B cell (primary cell): Measurements from ENCODE around the gene CPNE1. TPM values are rescaled to one million over a fixed set of nuclear protein-coding genes. Genes with fewer than 3 reads are reported as not detected.
"Not testable (repeated sequence)": the region's sequence is repeated elsewhere in the genome, so short reads cannot be mapped to it uniquely, and the experiment has no call there.

Experiments used
- ATAC-seq: fragments of 200-7000 bp; cut with Tn5 transposase; one replicate; pipeline ENCODE4 v1.10.0; 2021; ENCODE audit warnings: low read depth, mild to moderate bottlenecking, moderate number of reproducible peaks, moderate library complexity
- CTCF ChIA-PET: fragments of 350-600 bp; sonication (Branson Sonifier 250); formaldehyde crosslinking; loops from one replicate; lab custom pipeline; 2021; ENCODE audit warnings: antibody characterized with exemption, inconsistent platforms; lab: Charles Lee
- POLR2A ChIA-PET: fragments of 350-600 bp; sonication (Branson Sonifier 250); formaldehyde crosslinking; loops from one replicate; lab custom pipeline; 2021; ENCODE audit warnings: antibody characterized with exemption; lab: Charles Lee
- DNase-seq: peaks from one replicate; pipeline ENCODE4 v3.0.0; 2013
- H2AFZ ChIP-seq: 2 replicates; pipeline ENCODE4 v1.6.1; 2012; ENCODE audit warnings: mild to moderate bottlenecking, low read depth, low read length; ENCODE audit not compliant: insufficient read depth, poor library complexity, severe bottlenecking
- H3K27ac ChIP-seq, 2 donors: 1 replicate in 1 of 2; 2 replicates in 1 of 2; pipeline ENCODE4 v1.5.1; 2012 to 2013; ENCODE audit warnings: low read length in 2 of 2, mild to moderate bottlenecking in 2 of 2, moderate library complexity in 1 of 2
- H3K27me3 ChIP-seq, 4 experiments: fragments of 200-600 bp in 1 of 4; sonication (generic) in 1 of 4; replicated peaks in 1 of 4; 1 replicate in 2 of 4; 2 replicates in 2 of 4; pipeline versions ENCODE4 v1.6.1 to v1.7.0; 2013 to 2016; ENCODE audit warnings: low read length in 3 of 4, mild to moderate bottlenecking in 2 of 4, mixed read lengths in 1 of 4, moderate library complexity in 1 of 4; ENCODE audit not compliant: insufficient read depth in 4 of 4, control insufficient read depth in 3 of 4; ENCODE audit errors: control extremely low read depth in 1 of 4
- H3K36me3 ChIP-seq, 2 experiments: replicated peaks in 1 of 2; 1 replicate in 1 of 2; 2 replicates in 1 of 2; pipeline versions ENCODE4 v1.6.1 to v1.7.1; 2013; ENCODE audit warnings: low read length in 1 of 2; ENCODE audit not compliant: insufficient read depth in 2 of 2, control insufficient read depth in 1 of 2; ENCODE audit errors: control extremely low read depth in 1 of 2, extremely low read depth in 1 of 2
- H3K4me1 ChIP-seq, 2 donors: fragments of 200-600 bp in 1 of 2; sonication (generic) in 1 of 2; 1 replicate in 1 of 2; 2 replicates in 1 of 2; pipeline versions ENCODE4 v1.5.1 to v1.6.1; 2013 to 2017; ENCODE audit warnings: low read length in 2 of 2; ENCODE audit not compliant: control insufficient read depth in 2 of 2, insufficient read depth in 2 of 2
- H3K4me2 ChIP-seq: replicated peaks from 2 replicates; pipeline ENCODE3; 2012; ENCODE audit warnings: mild to moderate bottlenecking, low read depth, low read length; ENCODE audit not compliant: poor library complexity, severe bottlenecking
- H3K4me3 ChIP-seq, 5 experiments: fragments of 200-600 bp in 1 of 5; sonication (generic) in 1 of 5; 1 replicate in 3 of 5; 2 replicates in 2 of 5; pipeline versions ENCODE4 v1.5.1 to v1.7.0; 2011 to 2016; ENCODE audit warnings: low read length in 4 of 5, mild to moderate bottlenecking in 4 of 5, low read depth in 2 of 5, control low read depth in 1 of 5, moderate library complexity in 1 of 5; ENCODE audit not compliant: insufficient read depth in 1 of 5; ENCODE audit errors: control extremely low read depth in 1 of 5, extremely low read depth in 1 of 5
- H3K79me2 ChIP-seq: fragments of 200-600 bp; sonication (generic); one replicate; pipeline ENCODE4 v1.6.0; 2016; ENCODE audit warnings: low read length; ENCODE audit not compliant: control insufficient read depth, insufficient read depth
- H3K9ac ChIP-seq: fragments of 200-600 bp; sonication (generic); 2 replicates; pipeline ENCODE4 v1.6.1; 2017; ENCODE audit warnings: mild to moderate bottlenecking, low read length, moderate library complexity
- H3K9me3 ChIP-seq, 3 donors: one replicate each; pipeline versions ENCODE4 v1.6.1 to v1.7.1; 2013; ENCODE audit warnings: low read length in 2 of 3; ENCODE audit not compliant: control insufficient read depth in 2 of 3, insufficient read depth in 1 of 3; ENCODE audit errors: control extremely low read depth in 1 of 3
- H4K20me1 ChIP-seq: 2 replicates; pipeline ENCODE4 v1.6.0; 2012; ENCODE audit warnings: mild to moderate bottlenecking, low read length; ENCODE audit not compliant: insufficient read depth, control insufficient read depth, poor library complexity, severe bottlenecking
- H3K27ac Mint-ChIP-seq: one replicate; pipeline ENCODE4 v1.8.0; 2021; ENCODE audit warnings: mixed read lengths
- H3K27me3 Mint-ChIP-seq: one replicate; pipeline ENCODE4 v1.8.0; 2021; ENCODE audit warnings: mixed read lengths
- H3K4me1 Mint-ChIP-seq: one replicate; pipeline ENCODE4 v1.8.0; 2021; ENCODE audit warnings: mixed read lengths
- H3K4me3 Mint-ChIP-seq: one replicate; pipeline ENCODE4 v1.8.0; 2021; ENCODE audit warnings: mixed read lengths
- H3K9me3 Mint-ChIP-seq: one replicate; pipeline ENCODE4 v1.8.0; 2022; ENCODE audit warnings: mixed read lengths; ENCODE audit not compliant: insufficient read depth
- WGBS: methylation state at CpG from one replicate; pipeline ENCODE4 v1.1.5; 2013; ENCODE audit warnings: missing lambda C conversion rate; ENCODE audit not compliant: insufficient coverage; 5-methylcytosine and 5-hydroxymethylcytosine counted together
- intact Hi-C: fragments of 100-400 bp; cut with micrococcal nuclease; formaldehyde crosslinking; loops from one replicate; pipeline ENCODE4 v1.10.0; 2022
- polyA plus RNA-seq: library from polyadenylated mRNA; depleted of rRNA; stranded (reverse); fragments of >200 nt; gene quantifications from 2 replicates; pipeline ENCODE4 v1.2.3, GENCODE V29; 2012
- total RNA-seq, 2 donors: library from RNA; stranded (reverse); fragments of 120-200 nt in 1 of 2; gene quantifications; 1 replicate in 1 of 2; 2 replicates in 1 of 2; pipeline versions ENCODE4 v1.2.3 to v1.2.4, GENCODE V29; 2013 to 2022

The CPNE1 gene
- total and polyA plus RNA-seq, 2 donors (not counting 1 experiment from before 2014, with no cell fraction given): 321 to 323 TPM

- peaks cover 37% of the 10 kb centered on the region for H4K20me1 ChIP-seq
- peaks cover 18% of the 10 kb centered on the region for H3K4me1 Mint-ChIP-seq
- H2AFZ ChIP-seq, H3K4me3 ChIP-seq, H3K27ac ChIP-seq, H3K9ac ChIP-seq, intact Hi-C loops, H3K27me3 ChIP-seq, POLR2A ChIA-PET, H3K4me2 ChIP-seq, ATAC-seq, H3K4me3 Mint-ChIP-seq, H3K4me1 ChIP-seq, H3K9me3 Mint-ChIP-seq, H3K27ac Mint-ChIP-seq, H3K9me3 ChIP-seq, H3K27me3 Mint-ChIP-seq: not testable (repeated sequence)
- CTCF ChIA-PET: interaction anchor here (0.6 to 1.6 kb wide), 2 partner anchors 10 to 78 kb away, joined by 3 read pairs; no protein-coding TSS in a partner anchor
- DNase-seq: peak; percentile 7
- peaks cover 23 to 91% of the 10 kb centered on the region in 2 experiments for H3K36me3 ChIP-seq
- WGBS: 98% methylated on average over 6 of the region's 17 CpGs
- H3K79me2 ChIP-seq: peaks cover 29% of the 10 kb centered on the region
Observed at GRCh38 chr20:35706591-35707529, 42.2 kb upstream of the CPNE1 start.

- POLR2A ChIA-PET: not testable (repeated sequence)
- CTCF ChIA-PET: interaction anchor here (0.6 to 1.6 kb wide), 2 partner anchors 9 to 79 kb away, joined by 3 read pairs; no protein-coding TSS in a partner anchor
Observed at GRCh38 chr20:35705894-35706293, 41.2 kb upstream of the CPNE1 start.

More at GRCh38 chr20:35705894-35706293, 41.2 kb upstream of the CPNE1 start:
- intact Hi-C loops, H3K27me3 ChIP-seq, ATAC-seq, H3K9me3 Mint-ChIP-seq, H3K9me3 ChIP-seq, H3K27ac Mint-ChIP-seq, H2AFZ ChIP-seq, H3K9ac ChIP-seq, H3K27me3 Mint-ChIP-seq, H3K4me3 Mint-ChIP-seq, H3K4me2 ChIP-seq, H3K4me3 ChIP-seq, H3K4me1 ChIP-seq, H3K27ac ChIP-seq: not testable (repeated sequence)
- WGBS: 93% methylated on average over 7 of the region's 11 CpGs
- H3K4me1 Mint-ChIP-seq: peaks cover 11% of the 10 kb centered on the region
- H4K20me1 ChIP-seq: peaks cover 32% of the 10 kb centered on the region
- peaks cover 25% of the 10 kb centered on the region for H3K79me2 ChIP-seq
- H3K36me3 ChIP-seq: peaks cover 22 to 82% of the 10 kb centered on the region in 2 experiments
- peak; percentile 12 for DNase-seq
